A673 (cell line): ENCODE results near the gene KBTBD12.

Source experiments
- EZH2 ChIP-seq: fragments of 200-600 bp; sonication (generic); IDR thresholded peaks from 2 replicates; pipeline ENCODE4 v1.6.1; 2017; ENCODE audit warnings: borderline replicate concordance, low read depth, mild to moderate bottlenecking, mixed read lengths, antibody characterized with exemption, low read length; ENCODE audit not compliant: poor library complexity, severe bottlenecking
- TF ChIP-seq, protein P1 (sequence below): fragments of 300-800, 200-600 bp; sonication (generic); conservative IDR thresholded peaks from 2 replicates; pipeline ENCODE4 v1.5.1; 2017; ENCODE audit warnings: low read depth, mild to moderate bottlenecking, antibody characterized with exemption, low read length, moderate library complexity, mixed read lengths

DNA sequence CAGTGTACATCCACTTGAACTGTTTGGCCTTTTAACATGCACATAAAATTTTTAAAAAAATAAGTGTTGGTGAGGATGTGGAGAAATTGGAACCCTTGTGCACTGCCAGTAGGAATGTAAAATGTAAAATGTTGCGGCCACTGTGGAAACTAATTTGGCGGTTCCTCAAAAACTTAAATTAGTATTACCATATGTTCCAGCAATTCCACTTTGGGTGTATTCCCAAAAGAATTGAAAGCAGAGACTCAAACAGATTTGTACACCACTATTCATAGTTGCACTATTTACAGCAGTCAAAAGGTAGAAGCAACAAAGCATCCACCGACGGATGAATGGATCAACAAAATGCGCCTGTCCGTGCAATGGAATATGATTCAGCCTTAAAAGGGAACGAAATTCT lies 82.0 kb downstream of the KBTBD12 start:
- TF ChIP-seq, protein P1, sequence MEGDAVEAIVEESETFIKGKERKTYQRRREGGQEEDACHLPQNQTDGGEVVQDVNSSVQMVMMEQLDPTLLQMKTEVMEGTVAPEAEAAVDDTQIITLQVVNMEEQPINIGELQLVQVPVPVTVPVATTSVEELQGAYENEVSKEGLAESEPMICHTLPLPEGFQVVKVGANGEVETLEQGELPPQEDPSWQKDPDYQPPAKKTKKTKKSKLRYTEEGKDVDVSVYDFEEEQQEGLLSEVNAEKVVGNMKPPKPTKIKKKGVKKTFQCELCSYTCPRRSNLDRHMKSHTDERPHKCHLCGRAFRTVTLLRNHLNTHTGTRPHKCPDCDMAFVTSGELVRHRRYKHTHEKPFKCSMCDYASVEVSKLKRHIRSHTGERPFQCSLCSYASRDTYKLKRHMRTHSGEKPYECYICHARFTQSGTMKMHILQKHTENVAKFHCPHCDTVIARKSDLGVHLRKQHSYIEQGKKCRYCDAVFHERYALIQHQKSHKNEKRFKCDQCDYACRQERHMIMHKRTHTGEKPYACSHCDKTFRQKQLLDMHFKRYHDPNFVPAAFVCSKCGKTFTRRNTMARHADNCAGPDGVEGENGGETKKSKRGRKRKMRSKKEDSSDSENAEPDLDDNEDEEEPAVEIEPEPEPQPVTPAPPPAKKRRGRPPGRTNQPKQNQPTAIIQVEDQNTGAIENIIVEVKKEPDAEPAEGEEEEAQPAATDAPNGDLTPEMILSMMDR = no peak
- TF ChIP-seq EZH2 = no peak
